HL-60 (cell line): ENCODE data around the gene PUM1.

ENCODE experiments used
- DNase-seq, 2 experiments: peaks; one replicate each; pipeline ENCODE4 v3.0.0-alpha.2; 2010 to 2020; ENCODE audit warnings: low read depth in 1 of 2, low spot score in 1 of 2
- H3K27ac ChIP-seq: fragments of 250-450 bp; sonication (Bioruptor Pico); replicated peaks from 2 replicates; pipeline ENCODE4 v1.5.1; 2020; ENCODE audit warnings: mild to moderate bottlenecking, moderate library complexity
- H3K27me3 ChIP-seq: fragments of 250-450 bp; sonication (Bioruptor Pico); 2 replicates; pipeline ENCODE4 v1.5.1; 2021; ENCODE audit warnings: mild to moderate bottlenecking, moderate library complexity; ENCODE audit not compliant: insufficient read depth, poor library complexity, severe bottlenecking
- H3K4me3 ChIP-seq: replicated peaks from 2 replicates; pipeline ENCODE4 v1.5.1; 2011; ENCODE audit warnings: mild to moderate bottlenecking, control low read depth, low read length; ENCODE audit not compliant: insufficient read depth
- CTCF ChIP-seq: IDR thresholded peaks from one replicate; pipeline ENCODE4 v1.5.1; 2011; ENCODE audit warnings: low read length, control low read depth, inconsistent platforms; ENCODE audit not compliant: insufficient read depth
- GABPA ChIP-seq: IDR thresholded peaks from 2 replicates; pipeline ENCODE4 v1.6.1; 2012; ENCODE audit warnings: low read depth
- POLR2AphosphoS5 ChIP-seq: IDR thresholded peaks from 2 replicates; pipeline ENCODE4 v1.6.1; 2012; ENCODE audit warnings: low read depth
- REST ChIP-seq: IDR thresholded peaks from 2 replicates; pipeline ENCODE4 v1.6.1; 2012; ENCODE audit warnings: low read depth; ENCODE audit not compliant: insufficient replicate concordance
- SPI1 ChIP-seq: IDR thresholded peaks from 2 replicates; pipeline ENCODE4 v1.6.1; 2012; ENCODE audit warnings: low read depth, mild to moderate bottlenecking, borderline replicate concordance

PUM1 gene

DNA sequence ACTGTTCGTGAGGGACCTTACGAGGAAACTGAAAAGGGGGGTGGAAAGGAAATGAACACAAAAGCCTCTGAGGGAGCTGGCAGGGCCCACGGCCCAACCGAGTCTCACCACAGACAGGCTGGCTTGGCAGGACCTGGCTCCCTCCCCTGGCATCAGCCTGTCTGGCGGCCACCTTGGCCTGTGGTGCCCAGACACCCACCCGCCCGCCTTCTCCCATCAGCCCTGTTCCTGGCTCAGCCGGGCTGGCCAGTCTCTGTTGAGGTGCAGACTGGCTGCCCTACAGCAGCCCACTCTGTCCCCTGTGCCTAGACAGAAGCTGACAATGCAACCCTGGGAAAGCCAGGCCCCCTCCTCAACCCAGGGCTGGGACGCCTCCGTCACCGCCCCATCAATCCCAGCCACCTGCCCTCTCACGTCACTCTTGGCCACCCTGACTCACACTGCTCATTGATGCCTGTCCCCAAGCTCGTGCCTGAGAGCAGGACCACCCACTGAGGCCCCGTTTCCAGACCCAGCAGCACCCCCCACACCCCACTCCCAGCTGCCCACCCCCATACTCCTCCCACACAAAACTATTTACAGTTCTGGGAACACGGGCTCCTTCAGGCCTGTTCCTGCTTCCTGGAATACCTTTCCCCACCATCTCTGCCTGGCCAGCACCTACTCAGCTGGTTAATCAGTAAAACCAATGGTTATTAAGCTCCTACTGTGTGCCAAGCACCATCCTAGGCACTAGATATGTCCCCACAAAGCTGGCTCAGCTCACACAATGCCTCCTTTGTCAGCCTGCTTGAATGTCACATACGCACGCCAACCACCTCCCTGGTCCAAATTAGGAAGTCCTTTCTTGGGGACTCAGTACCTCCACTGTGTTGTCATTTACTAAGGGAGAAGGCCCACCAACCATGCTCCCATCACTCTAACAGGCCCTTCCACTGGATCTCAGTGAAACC is 179.7 kb downstream of the PUM1 start:
- TF ChIP-seq SPI1: no peak
- no peak for TF ChIP-seq CTCF
- TF ChIP-seq POLR2AphosphoS5: no peak
- TF ChIP-seq GABPA: no peak
- no peak for TF ChIP-seq REST
- peaks cover 11% of the 10 kb centered on the region for H3K27me3 ChIP-seq
- H3K4me3 ChIP-seq: no peak overlapping the region
- no peak for DNase-seq
- H3K27ac ChIP-seq: no peak overlapping the region

DNA sequence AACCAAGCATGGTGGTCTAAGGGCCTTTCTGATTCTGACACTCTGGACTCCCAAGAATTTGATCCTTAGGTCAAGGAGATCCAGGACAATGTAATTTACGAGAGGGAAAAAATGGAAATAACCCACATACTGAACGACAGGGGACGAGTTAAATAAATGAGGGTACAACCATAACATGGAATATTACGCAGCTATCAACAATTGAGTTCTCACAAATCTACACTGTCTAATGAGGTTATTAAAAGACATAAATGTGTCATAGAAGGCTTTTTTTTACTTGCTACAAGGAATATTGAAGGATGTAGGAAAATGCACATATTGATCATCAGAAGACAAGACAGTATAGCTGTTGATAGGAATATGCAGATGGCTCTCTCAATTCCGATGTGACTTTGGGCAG is 180.8 kb downstream of the PUM1 start:
- Histone ChIP-seq H3K27me3 (peaks cover 13% of the 10 kb centered on the region), H3K27ac (no peak overlapping the region), H3K4me3 (no peak overlapping the region)
- DNase-seq: no peak
- TF ChIP-seq SPI1: no peak
- no peak for TF ChIP-seq POLR2AphosphoS5
- TF ChIP-seq REST: no peak
- no peak for TF ChIP-seq CTCF
- TF ChIP-seq GABPA: no peak

GRCh38 chr1:30883389-30884172 is 181.9 kb downstream of the PUM1 start:
- peaks cover 14% of the 10 kb centered on the region for H3K27me3 ChIP-seq

More at GRCh38 chr1:30883389-30884172, 181.9 kb downstream of the PUM1 start:
- TF ChIP-seq REST: no peak
- no peak for TF ChIP-seq SPI1
- no peak for TF ChIP-seq GABPA
- no peak for TF ChIP-seq CTCF
- no peak for TF ChIP-seq POLR2AphosphoS5
- Histone ChIP-seq H3K4me3 (no peak overlapping the region), H3K27ac (no peak overlapping the region)
- DNase-seq: no peak
